ENCODE results near the gene POU2AF1. TPM values are rescaled to one million over a fixed set of nuclear protein-coding genes. Genes with fewer than 3 reads are reported as not detected.

POU2AF1 gene
- total and polyA plus RNA-seq, 2 experiments from 2014 or later, result not detected

- H3K36me3 Mint-ChIP-seq (ENCODE audit: low read depth), result no peaks in the 10 kb centered on the region
- H3K9me3 Mint-ChIP-seq, result peaks cover 3% of the 10 kb centered on the region; the same call in 1 of the 3 replicates
- H3K4me3 Mint-ChIP-seq, result no peak overlapping the region
- peaks cover 7% of the 10 kb centered on the region for H3K27me3 Mint-ChIP-seq (ENCODE audit: insufficient read depth, low read depth, poor library complexity)
- H3K4me1 Mint-ChIP-seq, result no peaks in the 10 kb centered on the region
- Histone ChIP-seq H3K27ac (ENCODE audit: low read depth) (no peak overlapping the region), H3K79me2 (replicated peaks; ENCODE audit: insufficient read depth) (no peaks in the 10 kb centered on the region), H3K9me2 (ENCODE audit: insufficient read depth) (0 out of 2 replicates have a peak, but pooled peaks cover 6% of the 10 kb centered on the region), H3F3A (replicated peaks; ENCODE audit: low read depth) (no peaks in the 10 kb centered on the region), H3K4me2 (no peak overlapping the region), H3K4me1 (ENCODE audit: insufficient read depth) (no peaks in the 10 kb centered on the region), H3K36me3 (ENCODE audit: insufficient read depth) (no peaks in the 10 kb centered on the region), H2AFZ (no peak overlapping the region), H4K20me1 (replicated peaks; ENCODE audit: insufficient read depth) (no peaks in the 10 kb centered on the region), H3K4me3 (no peak overlapping the region), H3K27me3 (ENCODE audit: insufficient read depth) (no peaks in the 10 kb centered on the region)
- TF ChIP-seq REST (IDR thresholded peaks at IDR 0.05; ENCODE audit: unreplicated experiment), result no peak
- TF ChIP-seq, protein P1, sequence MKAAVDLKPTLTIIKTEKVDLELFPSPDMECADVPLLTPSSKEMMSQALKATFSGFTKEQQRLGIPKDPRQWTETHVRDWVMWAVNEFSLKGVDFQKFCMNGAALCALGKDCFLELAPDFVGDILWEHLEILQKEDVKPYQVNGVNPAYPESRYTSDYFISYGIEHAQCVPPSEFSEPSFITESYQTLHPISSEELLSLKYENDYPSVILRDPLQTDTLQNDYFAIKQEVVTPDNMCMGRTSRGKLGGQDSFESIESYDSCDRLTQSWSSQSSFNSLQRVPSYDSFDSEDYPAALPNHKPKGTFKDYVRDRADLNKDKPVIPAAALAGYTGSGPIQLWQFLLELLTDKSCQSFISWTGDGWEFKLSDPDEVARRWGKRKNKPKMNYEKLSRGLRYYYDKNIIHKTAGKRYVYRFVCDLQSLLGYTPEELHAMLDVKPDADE (IDR thresholded peaks at IDR 0.05), result no peak
- no peak for TF ChIP-seq CREB1 (CRISPR knock-in tag; IDR thresholded peaks at IDR 0.05; ENCODE audit: low read depth)
- TF ChIP-seq POLR2AphosphoS5 (IDR thresholded peaks at IDR 0.05; ENCODE audit: low read depth), result no peak
- TF ChIP-seq EZH2 (IDR thresholded peaks at IDR 0.05; ENCODE audit: low read depth, unreplicated experiment), result no peak
- TF ChIP-seq, protein P2, sequence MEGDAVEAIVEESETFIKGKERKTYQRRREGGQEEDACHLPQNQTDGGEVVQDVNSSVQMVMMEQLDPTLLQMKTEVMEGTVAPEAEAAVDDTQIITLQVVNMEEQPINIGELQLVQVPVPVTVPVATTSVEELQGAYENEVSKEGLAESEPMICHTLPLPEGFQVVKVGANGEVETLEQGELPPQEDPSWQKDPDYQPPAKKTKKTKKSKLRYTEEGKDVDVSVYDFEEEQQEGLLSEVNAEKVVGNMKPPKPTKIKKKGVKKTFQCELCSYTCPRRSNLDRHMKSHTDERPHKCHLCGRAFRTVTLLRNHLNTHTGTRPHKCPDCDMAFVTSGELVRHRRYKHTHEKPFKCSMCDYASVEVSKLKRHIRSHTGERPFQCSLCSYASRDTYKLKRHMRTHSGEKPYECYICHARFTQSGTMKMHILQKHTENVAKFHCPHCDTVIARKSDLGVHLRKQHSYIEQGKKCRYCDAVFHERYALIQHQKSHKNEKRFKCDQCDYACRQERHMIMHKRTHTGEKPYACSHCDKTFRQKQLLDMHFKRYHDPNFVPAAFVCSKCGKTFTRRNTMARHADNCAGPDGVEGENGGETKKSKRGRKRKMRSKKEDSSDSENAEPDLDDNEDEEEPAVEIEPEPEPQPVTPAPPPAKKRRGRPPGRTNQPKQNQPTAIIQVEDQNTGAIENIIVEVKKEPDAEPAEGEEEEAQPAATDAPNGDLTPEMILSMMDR (conservative IDR thresholded peaks at IDR 0.05; ENCODE audit: low read depth in 2 of 2), result no peak
- no peak for TF ChIP-seq ZNF114 (CRISPR knock-in tag; IDR thresholded peaks at IDR 0.05)
- TF ChIP-seq STAT1 (IDR thresholded peaks at IDR 0.05; ENCODE audit: unreplicated experiment), result no peak
- no peak for TF ChIP-seq NANOG (IDR thresholded peaks at IDR 0.05; ENCODE audit: borderline replicate concordance)
- TF ChIP-seq ZNF331 (CRISPR knock-in tag; IDR thresholded peaks at IDR 0.05; ENCODE audit: low read depth), result no peak
- no peak for TF ChIP-seq ZNF462 (CRISPR knock-in tag; IDR thresholded peaks at IDR 0.05)
- H3K27ac Mint-ChIP-seq, result no peak overlapping the region
- no peak for ATAC-seq
- no peak for DNase-seq (ENCODE audit: low spot score)
Measured at GRCh38 chr11:111408789-111409727, 30.0 kb upstream of the POU2AF1 start.

Measured in GM23338 (cell line).